HEK293 (cell line): ENCODE results near the gene MFSD2A.
"Not testable (repeated sequence)": the region's sequence is repeated elsewhere in the genome, so short reads cannot be mapped to it uniquely, and the experiment has no call there.

Experiments
- CTCF ChIA-PET: fragments of 350-600 bp; formaldehyde crosslinking; extraction: SDS; loops from one replicate; lab custom pipeline; 2021; ENCODE audit warnings: antibody characterized with exemption; lab: Yijun Ruan, JAX
- POLR2A ChIA-PET: fragments of 300-600 bp; formaldehyde crosslinking; extraction: SDS; loops from one replicate; lab custom pipeline; 2020; ENCODE audit warnings: antibody characterized with exemption, inconsistent platforms; lab: Yijun Ruan, JAX
- H3K27ac ChIP-seq: fragments of 200-500 bp; sonication (Bioruptor generic); 2 replicates; pipeline ENCODE4 v1.5.1; 2014; ENCODE audit warnings: low read depth, low read length, control low read depth, inconsistent platforms; ENCODE audit errors: extremely low read depth
- H3K36me3 ChIP-seq, 2 experiments: fragments of 200-500 bp in 1 of 2; sonication (Bioruptor generic) in 1 of 2; 1 replicate in 1 of 2; 2 replicates in 1 of 2; pipeline ENCODE4 v1.5.1; 2014 to 2017; ENCODE audit warnings: inconsistent platforms in 2 of 2, low read length in 2 of 2; ENCODE audit not compliant: control insufficient read depth in 2 of 2, insufficient read depth in 1 of 2
- H3K4me1 ChIP-seq: fragments of 200-500 bp; sonication (Bioruptor generic); 2 replicates; pipeline ENCODE4 v1.5.1; 2014; ENCODE audit warnings: mild to moderate bottlenecking, low read length, inconsistent platforms; ENCODE audit not compliant: control insufficient read depth, insufficient read depth
- H3K4me3 ChIP-seq: 2 replicates; pipeline ENCODE4 v1.5.1; 2011; ENCODE audit warnings: low read depth, mild to moderate bottlenecking, control low read depth, low read length, moderate library complexity
- H3K9me3 ChIP-seq: fragments of 200-500 bp; sonication (Bioruptor generic); 2 replicates; pipeline ENCODE4 v1.5.1; 2014; ENCODE audit warnings: low read depth, low read length, inconsistent platforms; ENCODE audit not compliant: control insufficient read depth, insufficient read depth
- GLI2 ChIP-seq: fragments of 450-650 bp; formaldehyde crosslinking; IDR thresholded peaks from 2 replicates; pipeline ENCODE4; 2017; ENCODE audit warnings: missing biosample characterization, missing genetic modification characterization, low read depth, borderline replicate concordance
- HIC1 ChIP-seq: fragments of 450-650 bp; formaldehyde crosslinking; IDR thresholded peaks from 2 replicates; pipeline ENCODE4 v1.5.1; 2016; ENCODE audit warnings: missing biosample characterization, missing genetic modification characterization
- IKZF3 ChIP-seq: fragments of 450-650 bp; IDR thresholded peaks from 2 replicates; pipeline ENCODE4 v1.5.0; 2018; ENCODE audit warnings: missing biosample characterization, mild to moderate bottlenecking, missing genetic modification characterization, moderate library complexity
- INSM2 ChIP-seq: fragments of 450-650 bp; formaldehyde crosslinking; IDR thresholded peaks from 2 replicates; pipeline ENCODE4 v1.5.1; 2016; ENCODE audit warnings: missing biosample characterization, missing genetic modification characterization
- KLF8 ChIP-seq: fragments of 450-650 bp; formaldehyde crosslinking; IDR thresholded peaks from 2 replicates; pipeline ENCODE4 v1.5.1; 2016; ENCODE audit warnings: missing biosample characterization, missing genetic modification characterization
- KLF9 ChIP-seq: fragments of 450-650 bp; formaldehyde crosslinking; IDR thresholded peaks from 2 replicates; pipeline ENCODE4 v1.5.1; 2016; ENCODE audit warnings: missing biosample characterization, missing genetic modification characterization, low read depth
- PBX3 ChIP-seq: sonication (generic); formaldehyde crosslinking; IDR thresholded peaks from 2 replicates; pipeline ENCODE4 v1.8.1; 2022; ENCODE audit warnings: mild to moderate bottlenecking, moderate library complexity, missing genetic modification reagents
- PRDM1 ChIP-seq: fragments of 450-650 bp; formaldehyde crosslinking; IDR thresholded peaks from 2 replicates; pipeline ENCODE4; 2016; ENCODE audit warnings: missing biosample characterization, missing genetic modification characterization
- SCRT2 ChIP-seq: fragments of 450-650 bp; formaldehyde crosslinking; IDR thresholded peaks from 2 replicates; pipeline ENCODE4 v1.5.1; 2016; ENCODE audit warnings: missing biosample characterization, missing genetic modification characterization
- SETDB1 ChIP-seq: IDR thresholded peaks from one replicate; pipeline ENCODE4 v1.6.1; 2017; ENCODE audit warnings: mild to moderate bottlenecking, low read length, moderate library complexity, mixed read lengths; ENCODE audit not compliant: insufficient read length
- ZBTB17 ChIP-seq: fragments of 450-650 bp; formaldehyde crosslinking; IDR thresholded peaks from 2 replicates; pipeline ENCODE4 v1.5.1; 2016; ENCODE audit warnings: missing biosample characterization, missing genetic modification characterization
- ZBTB7A ChIP-seq: fragments of 450-650 bp; formaldehyde crosslinking; IDR thresholded peaks from 2 replicates; pipeline ENCODE4 v1.5.1; 2016; ENCODE audit warnings: low read depth, missing biosample characterization, missing genetic modification characterization
- ZFP3 ChIP-seq: fragments of 450-650 bp; formaldehyde crosslinking; IDR thresholded peaks from 2 replicates; pipeline ENCODE4 v1.5.1; 2016; ENCODE audit warnings: low read depth, missing biosample characterization, missing genetic modification characterization
- ZNF157 ChIP-seq: fragments of 450-650 bp; formaldehyde crosslinking; IDR thresholded peaks from 2 replicates; pipeline ENCODE4 v1.5.1; 2016; ENCODE audit warnings: missing biosample characterization, missing genetic modification characterization
- ZNF19 ChIP-seq: fragments of 450-650 bp; formaldehyde crosslinking; IDR thresholded peaks from 2 replicates; pipeline ENCODE4; 2016; ENCODE audit warnings: missing biosample characterization, missing genetic modification characterization, low read depth
- ZNF2 ChIP-seq: fragments of 450-650 bp; formaldehyde crosslinking; IDR thresholded peaks from 2 replicates; pipeline ENCODE4 v1.5.1; 2016; ENCODE audit warnings: missing biosample characterization, missing genetic modification characterization
- ZNF302 ChIP-seq: fragments of 450-650 bp; formaldehyde crosslinking; IDR thresholded peaks from 2 replicates; pipeline ENCODE4 v1.5.1; 2016; ENCODE audit warnings: missing biosample characterization, missing genetic modification characterization, low read depth
- ZNF341 ChIP-seq: fragments of 450-650 bp; formaldehyde crosslinking; IDR thresholded peaks from 2 replicates; pipeline ENCODE4; 2016; ENCODE audit warnings: low read depth, missing biosample characterization, missing genetic modification characterization
- ZNF596 ChIP-seq: fragments of 450-650 bp; IDR thresholded peaks from 2 replicates; pipeline ENCODE4 v1.5.0; 2018; ENCODE audit warnings: missing biosample characterization, mild to moderate bottlenecking, missing genetic modification characterization, moderate library complexity
- ZNF791 ChIP-seq: fragments of 450-650 bp; formaldehyde crosslinking; IDR thresholded peaks from 2 replicates; pipeline ENCODE4 v1.5.1; 2016; ENCODE audit warnings: missing biosample characterization, missing genetic modification characterization

The MFSD2A gene

GRCh38 chr1:39981945-39982344, 27.0 kb downstream of the MFSD2A start:
- H3K4me3 ChIP-seq: no peak overlapping the region
- H3K27ac ChIP-seq: no peak overlapping the region
- CTCF ChIA-PET: interaction anchor here (1.4 to 1.5 kb wide), 2 partner anchors 8 to 50 kb away, joined by 5 to 9 read pairs; no protein-coding TSS in a partner anchor
- no peaks in the 10 kb centered on the region for H3K36me3 ChIP-seq
- H3K9me3 ChIP-seq: no peaks in the 10 kb centered on the region
- POLR2A ChIA-PET: no interaction called here
- TF ChIP-seq ZNF791 (tag by site-specific recombination) (no peak), PBX3 (CRISPR knock-in tag) (no peak), INSM2 (tag by site-specific recombination) (no peak), KLF8 (tag by site-specific recombination) (no peak), IKZF3 (no peak), GLI2 (tag by site-specific recombination) (no peak), ZNF157 (no peak), ZNF596 (no peak), ZNF2 (tag by site-specific recombination) (no peak), ZBTB7A (tag by site-specific recombination) (no peak), ZBTB17 (tag by site-specific recombination) (peak; percentile 37; the same call in 1 of the 2 replicates), ZFP3 (no peak), SCRT2 (tag by site-specific recombination) (peak; percentile 67), PRDM1 (no peak), KLF9 (tag by site-specific recombination) (no peak), ZNF19 (tag by site-specific recombination) (no peak), SETDB1 (no peak), ZNF341 (tag by site-specific recombination) (peak; percentile 36; the same call in 1 of the 2 replicates), ZNF302 (no peak), HIC1 (no peak)
- H3K4me1 ChIP-seq: no peaks in the 10 kb centered on the region

GRCh38 chr1:39984480-39984879, 29.5 kb downstream of the MFSD2A start:
- H3K4me3 ChIP-seq, H3K36me3 ChIP-seq, H3K27ac ChIP-seq, H3K4me1 ChIP-seq, H3K9me3 ChIP-seq, POLR2A ChIA-PET: not testable (repeated sequence)
- CTCF ChIA-PET: interaction anchor here (0.9 to 1.7 kb wide), 4 partner anchors 11 to 64 kb away, joined by 3 to 8 read pairs (median 6); no protein-coding TSS in a partner anchor
